ENCODE results near the gene CIAO3. TPM values are rescaled to one million over a fixed set of nuclear protein-coding genes. Genes with fewer than 3 reads are reported as not detected.

CIAO3 gene
- total RNA-seq, 6 experiments from 2014 or later = 16.9 to 20.5 (median 18.0) TPM

DNA sequence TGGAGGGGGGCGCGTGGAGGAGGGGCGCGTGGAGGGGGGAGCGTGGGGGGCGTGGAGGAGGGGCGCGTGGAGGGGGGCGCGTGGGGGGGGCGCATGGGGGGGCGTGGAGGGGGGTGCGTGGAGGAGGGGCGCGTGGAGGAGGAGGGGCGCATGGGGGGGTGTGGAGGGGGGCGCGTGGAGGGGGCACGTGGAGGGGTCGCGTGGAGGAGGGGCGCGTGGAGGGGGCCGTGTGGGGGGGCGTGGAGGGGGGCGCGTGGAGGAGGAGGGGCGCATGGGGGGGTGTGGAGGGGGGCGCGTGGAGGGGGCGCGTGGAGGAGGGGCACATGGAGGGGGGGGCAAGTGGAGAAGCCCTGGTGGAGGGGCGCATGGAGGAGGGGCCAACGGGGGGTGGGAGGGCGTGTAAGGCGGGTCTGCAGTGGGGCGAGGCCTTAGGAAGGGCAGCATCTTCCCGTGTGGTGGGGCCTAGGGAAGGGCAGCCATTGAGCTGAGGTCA, 27.0 kb upstream of the CIAO3 start:
- no peak overlapping the region for H3K4me3 Mint-ChIP-seq
- no peaks in the 10 kb centered on the region for H3K4me1 Mint-ChIP-seq (ENCODE audit: low read depth)
- TF ChIP-seq, protein P1, sequence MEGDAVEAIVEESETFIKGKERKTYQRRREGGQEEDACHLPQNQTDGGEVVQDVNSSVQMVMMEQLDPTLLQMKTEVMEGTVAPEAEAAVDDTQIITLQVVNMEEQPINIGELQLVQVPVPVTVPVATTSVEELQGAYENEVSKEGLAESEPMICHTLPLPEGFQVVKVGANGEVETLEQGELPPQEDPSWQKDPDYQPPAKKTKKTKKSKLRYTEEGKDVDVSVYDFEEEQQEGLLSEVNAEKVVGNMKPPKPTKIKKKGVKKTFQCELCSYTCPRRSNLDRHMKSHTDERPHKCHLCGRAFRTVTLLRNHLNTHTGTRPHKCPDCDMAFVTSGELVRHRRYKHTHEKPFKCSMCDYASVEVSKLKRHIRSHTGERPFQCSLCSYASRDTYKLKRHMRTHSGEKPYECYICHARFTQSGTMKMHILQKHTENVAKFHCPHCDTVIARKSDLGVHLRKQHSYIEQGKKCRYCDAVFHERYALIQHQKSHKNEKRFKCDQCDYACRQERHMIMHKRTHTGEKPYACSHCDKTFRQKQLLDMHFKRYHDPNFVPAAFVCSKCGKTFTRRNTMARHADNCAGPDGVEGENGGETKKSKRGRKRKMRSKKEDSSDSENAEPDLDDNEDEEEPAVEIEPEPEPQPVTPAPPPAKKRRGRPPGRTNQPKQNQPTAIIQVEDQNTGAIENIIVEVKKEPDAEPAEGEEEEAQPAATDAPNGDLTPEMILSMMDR (IDR thresholded peaks at IDR 0.05) = no peak

DNA sequence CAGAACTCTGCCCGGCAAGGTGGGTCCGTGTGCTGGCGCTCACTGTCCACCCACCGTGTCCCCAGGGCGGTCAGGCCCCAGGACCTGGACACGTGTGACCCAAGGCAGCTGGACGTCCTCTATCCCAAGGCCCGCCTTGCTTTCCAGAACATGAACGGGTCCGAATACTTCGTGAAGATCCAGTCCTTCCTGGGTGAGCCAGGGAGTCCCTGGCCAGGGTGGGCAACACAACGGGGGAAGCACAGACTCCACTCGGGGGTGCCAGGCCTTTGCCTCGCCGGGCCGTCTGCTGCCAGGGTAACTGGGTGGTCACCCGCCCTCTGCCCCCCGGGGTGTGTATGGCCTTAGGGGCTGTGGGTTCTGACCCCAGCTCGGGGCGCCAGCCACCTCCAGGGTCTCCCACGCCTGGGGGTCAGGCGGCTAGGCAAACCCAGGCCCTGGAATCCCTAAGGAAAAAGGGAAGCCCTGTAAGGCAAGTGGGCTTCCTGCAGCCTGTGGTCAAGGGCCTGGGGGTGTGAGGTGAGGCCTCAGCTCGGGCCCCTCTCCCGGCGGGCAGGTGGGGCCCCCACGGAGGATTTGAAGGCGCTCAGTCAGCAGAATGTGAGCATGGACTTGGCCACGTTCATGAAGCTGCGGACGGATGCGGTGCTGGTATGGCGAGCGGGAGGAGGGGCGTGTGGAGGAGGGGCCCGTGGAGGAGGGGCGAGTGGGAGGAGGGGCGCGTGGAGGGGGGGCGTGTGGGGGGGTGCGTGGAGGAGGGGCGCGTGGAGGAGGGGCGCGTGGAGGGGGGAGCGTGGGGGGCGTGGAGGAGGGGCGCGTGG, 26.2 kb upstream of the CIAO3 start:
- TF ChIP-seq, protein P1 (IDR thresholded peaks at IDR 0.05) = no peak
- Mint-ChIP-seq H3K4me3 (no peak overlapping the region), H3K27me3 (ENCODE audit: insufficient read depth) (no peaks in the 10 kb centered on the region), H3K27ac (no peak overlapping the region), H3K9me3 (no peaks in the 10 kb centered on the region), H3K36me3 (ENCODE audit: low read depth) (no peaks in the 10 kb centered on the region), H3K4me1 (ENCODE audit: low read depth) (no peaks in the 10 kb centered on the region)
- DNase-seq = no peak

More for the DNA sequence above, 27.0 kb upstream of the CIAO3 start:
- H3K9me3 Mint-ChIP-seq = no peaks in the 10 kb centered on the region
- no peak for DNase-seq
- no peaks in the 10 kb centered on the region for H3K27me3 Mint-ChIP-seq (ENCODE audit: insufficient read depth)
- no peaks in the 10 kb centered on the region for H3K36me3 Mint-ChIP-seq (ENCODE audit: low read depth)
- H3K27ac Mint-ChIP-seq = no peak overlapping the region

DNA sequence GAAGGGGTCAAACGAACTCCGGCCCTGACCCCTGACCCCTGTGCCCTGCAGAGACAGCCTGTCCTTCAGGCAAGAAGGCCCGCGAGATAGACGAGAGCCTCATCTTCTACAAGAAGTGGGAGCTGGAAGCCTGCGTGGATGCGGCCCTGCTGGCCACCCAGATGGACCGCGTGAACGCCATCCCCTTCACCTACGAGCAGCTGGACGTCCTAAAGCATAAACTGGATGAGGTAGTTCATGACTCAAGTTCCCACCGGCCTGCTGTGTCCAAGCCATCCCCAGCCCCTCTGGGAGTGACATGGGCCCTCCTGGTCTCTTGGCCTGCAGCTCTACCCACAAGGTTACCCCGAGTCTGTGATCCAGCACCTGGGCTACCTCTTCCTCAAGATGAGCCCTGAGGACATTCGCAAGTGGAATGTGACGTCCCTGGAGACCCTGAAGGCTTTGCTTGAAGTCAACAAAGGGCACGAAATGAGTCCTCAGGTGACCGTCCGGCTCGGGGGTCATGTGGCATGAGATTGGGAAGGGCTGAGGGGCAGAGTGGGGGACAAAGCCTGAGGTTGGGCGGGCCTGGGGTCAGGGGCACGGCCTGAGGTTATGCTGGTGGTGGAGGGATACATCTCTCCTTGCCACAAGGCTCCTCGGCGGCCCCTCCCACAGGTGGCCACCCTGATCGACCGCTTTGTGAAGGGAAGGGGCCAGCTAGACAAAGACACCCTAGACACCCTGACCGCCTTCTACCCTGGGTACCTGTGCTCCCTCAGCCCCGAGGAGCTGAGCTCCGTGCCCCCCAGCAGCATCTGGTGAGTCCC, 25.4 kb upstream of the CIAO3 start:
- TF ChIP-seq, protein P1 (IDR thresholded peaks at IDR 0.05) = no peak
- no peak overlapping the region for H3K27ac Mint-ChIP-seq

DNA sequence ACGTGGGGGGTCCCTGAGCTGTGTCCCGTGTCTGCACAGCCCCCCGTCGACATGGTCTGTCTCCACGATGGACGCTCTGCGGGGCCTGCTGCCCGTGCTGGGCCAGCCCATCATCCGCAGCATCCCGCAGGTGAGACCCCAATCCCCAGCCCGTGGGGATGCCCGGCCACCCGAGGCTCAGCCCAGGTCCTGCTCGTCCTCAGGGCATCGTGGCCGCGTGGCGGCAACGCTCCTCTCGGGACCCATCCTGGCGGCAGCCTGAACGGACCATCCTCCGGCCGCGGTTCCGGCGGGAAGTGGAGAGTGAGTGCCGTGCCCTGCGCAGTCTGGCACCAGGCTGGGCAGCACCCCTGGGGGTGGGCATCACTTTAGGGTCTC, 24.7 kb upstream of the CIAO3 start:
- H3K9me3 Mint-ChIP-seq = no peaks in the 10 kb centered on the region
- no peak overlapping the region for H3K4me3 Mint-ChIP-seq
- DNase-seq = no peak

More for the DNA sequence above, 25.4 kb upstream of the CIAO3 start:
- Mint-ChIP-seq H3K36me3 (ENCODE audit: low read depth) (no peaks in the 10 kb centered on the region), H3K4me1 (ENCODE audit: low read depth) (no peaks in the 10 kb centered on the region), H3K27me3 (ENCODE audit: insufficient read depth) (no peaks in the 10 kb centered on the region), H3K4me3 (no peak overlapping the region), H3K9me3 (no peaks in the 10 kb centered on the region)
- no peak for DNase-seq

DNA sequence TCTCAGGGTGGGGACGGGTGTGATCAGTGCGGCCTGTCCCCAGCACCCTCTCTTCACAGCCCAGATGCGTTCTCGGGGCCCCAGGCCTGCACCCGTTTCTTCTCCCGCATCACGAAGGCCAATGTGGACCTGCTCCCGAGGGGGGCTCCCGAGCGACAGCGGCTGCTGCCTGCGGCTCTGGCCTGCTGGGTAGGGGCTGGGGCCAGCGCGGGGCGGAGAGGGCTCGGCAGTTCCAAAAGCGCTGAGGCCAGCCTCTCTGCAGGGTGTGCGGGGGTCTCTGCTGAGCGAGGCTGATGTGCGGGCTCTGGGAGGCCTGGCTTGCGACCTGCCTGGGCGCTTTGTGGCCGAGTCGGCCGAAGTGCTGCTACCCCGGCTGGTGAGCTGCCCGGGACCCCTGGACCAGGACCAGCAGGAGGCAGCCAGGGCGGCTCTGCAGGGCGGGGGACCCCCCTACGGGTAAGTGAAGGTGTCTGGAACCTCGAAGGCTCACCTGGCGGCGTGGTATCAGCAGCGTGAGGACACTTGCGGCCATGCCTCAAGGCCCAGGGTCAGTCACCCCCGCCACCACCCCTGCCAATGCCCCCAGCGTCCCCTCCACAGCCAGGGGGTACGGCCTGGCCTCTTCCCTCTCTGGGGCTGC, 24.2 kb upstream of the CIAO3 start:
- no peak for DNase-seq
- TF ChIP-seq, protein P1 (IDR thresholded peaks at IDR 0.05) = no peak
- H3K36me3 Mint-ChIP-seq (ENCODE audit: low read depth) = no peaks in the 10 kb centered on the region
- H3K9me3 Mint-ChIP-seq = no peaks in the 10 kb centered on the region
- no peaks in the 10 kb centered on the region; the same call in 1 of the 2 replicates for H3K4me1 Mint-ChIP-seq (ENCODE audit: low read depth)
- H3K4me3 Mint-ChIP-seq = no peak overlapping the region
- H3K27ac Mint-ChIP-seq = no peak overlapping the region
- peaks cover under 1% of the 10 kb centered on the region; the same call in 1 of the 2 replicates for H3K27me3 Mint-ChIP-seq (ENCODE audit: insufficient read depth)

More for the DNA sequence above, 24.7 kb upstream of the CIAO3 start:
- H3K27me3 Mint-ChIP-seq (ENCODE audit: insufficient read depth) = no peaks in the 10 kb centered on the region
- H3K27ac Mint-ChIP-seq = no peak overlapping the region
- H3K36me3 Mint-ChIP-seq (ENCODE audit: low read depth) = no peaks in the 10 kb centered on the region
- H3K4me1 Mint-ChIP-seq (ENCODE audit: low read depth) = no peaks in the 10 kb centered on the region
- TF ChIP-seq, protein P1 (IDR thresholded peaks at IDR 0.05) = no peak

Measured in HFFc6 (cell line).